ENCODE measurements around the gene ATG10.
"Not testable (repeated sequence)": the region's sequence is repeated elsewhere in the genome, so short reads cannot be mapped to it uniquely, and the experiment has no call there.

ATG10 gene

DNA sequence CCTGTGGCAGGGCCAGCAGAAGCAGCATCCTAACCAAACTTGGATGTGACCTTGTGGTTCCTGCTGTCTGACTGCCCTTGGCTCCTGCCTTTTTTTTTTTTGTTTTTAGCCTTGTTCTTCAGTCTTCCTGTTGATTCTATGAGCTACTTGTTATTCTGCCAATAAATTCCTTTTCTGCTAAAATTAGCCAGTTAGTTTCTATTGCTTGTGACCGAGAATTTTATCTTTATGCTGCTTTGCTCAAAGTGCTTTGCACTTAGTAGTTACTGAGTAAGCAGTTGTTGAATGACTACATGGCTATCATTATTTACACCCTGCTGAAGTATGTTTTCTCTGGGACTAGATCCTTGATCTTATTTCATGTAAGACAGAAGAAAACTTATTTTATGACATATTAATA, 20.8 kb upstream of the ATG10 start:
- H2AFZ ChIP-seq: peak overlapping the region; percentile 58
- H3K4me2 ChIP-seq (ENCODE audit: low read length): no peak overlapping the region
- no peaks in the 10 kb centered on the region for H3K27me3 ChIP-seq (ENCODE audit: control insufficient read depth, insufficient read depth, low read length)
- no peaks in the 10 kb centered on the region for H3K9me3 ChIP-seq (ENCODE audit: control insufficient read depth, low read length)
- no peaks in the 10 kb centered on the region for H3K36me3 ChIP-seq (ENCODE audit: control insufficient read depth, insufficient read depth, low read length)
- H3K4me1 ChIP-seq: no peaks in the 10 kb centered on the region
- H3K4me3 ChIP-seq (ENCODE audit: low read depth, low read length): no peak overlapping the region
- no peaks in the 10 kb centered on the region for H3K79me2 ChIP-seq
- TF ChIP-seq, protein P1, sequence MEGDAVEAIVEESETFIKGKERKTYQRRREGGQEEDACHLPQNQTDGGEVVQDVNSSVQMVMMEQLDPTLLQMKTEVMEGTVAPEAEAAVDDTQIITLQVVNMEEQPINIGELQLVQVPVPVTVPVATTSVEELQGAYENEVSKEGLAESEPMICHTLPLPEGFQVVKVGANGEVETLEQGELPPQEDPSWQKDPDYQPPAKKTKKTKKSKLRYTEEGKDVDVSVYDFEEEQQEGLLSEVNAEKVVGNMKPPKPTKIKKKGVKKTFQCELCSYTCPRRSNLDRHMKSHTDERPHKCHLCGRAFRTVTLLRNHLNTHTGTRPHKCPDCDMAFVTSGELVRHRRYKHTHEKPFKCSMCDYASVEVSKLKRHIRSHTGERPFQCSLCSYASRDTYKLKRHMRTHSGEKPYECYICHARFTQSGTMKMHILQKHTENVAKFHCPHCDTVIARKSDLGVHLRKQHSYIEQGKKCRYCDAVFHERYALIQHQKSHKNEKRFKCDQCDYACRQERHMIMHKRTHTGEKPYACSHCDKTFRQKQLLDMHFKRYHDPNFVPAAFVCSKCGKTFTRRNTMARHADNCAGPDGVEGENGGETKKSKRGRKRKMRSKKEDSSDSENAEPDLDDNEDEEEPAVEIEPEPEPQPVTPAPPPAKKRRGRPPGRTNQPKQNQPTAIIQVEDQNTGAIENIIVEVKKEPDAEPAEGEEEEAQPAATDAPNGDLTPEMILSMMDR (IDR thresholded peaks at IDR 0.05): no peak
- H3K27ac ChIP-seq: no peak overlapping the region
- no peak overlapping the region for H3K9ac ChIP-seq

DNA sequence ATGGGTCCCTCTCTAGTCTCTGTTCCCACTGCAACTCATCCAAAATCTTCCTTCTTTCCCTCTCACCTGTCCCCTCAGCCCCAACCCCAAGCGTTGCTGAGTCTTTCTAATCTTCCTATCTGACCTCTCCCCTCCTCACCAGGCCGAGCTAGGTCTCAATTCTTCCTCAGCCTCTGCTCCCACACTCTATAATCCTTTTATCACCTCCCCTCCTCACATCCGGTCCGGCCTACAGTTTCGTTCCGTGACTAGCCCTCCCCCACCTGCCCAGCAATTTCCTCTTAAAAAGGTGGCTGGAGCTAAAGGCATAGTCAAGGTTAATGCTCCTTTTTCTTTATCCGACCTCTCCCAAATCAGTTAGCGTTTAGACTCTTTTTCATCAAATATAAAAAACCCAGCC, 17.0 kb upstream of the ATG10 start:
- not testable (repeated sequence) for H3K79me2 ChIP-seq; H3K4me2 ChIP-seq (ENCODE audit: low read length); H3K9me3 ChIP-seq (ENCODE audit: control insufficient read depth, low read length); H3K9ac ChIP-seq; H3K27ac ChIP-seq; H3K4me1 ChIP-seq; H3K4me3 ChIP-seq (ENCODE audit: low read depth, low read length); H3K27me3 ChIP-seq (ENCODE audit: control insufficient read depth, insufficient read depth, low read length); H2AFZ ChIP-seq; H3K36me3 ChIP-seq (ENCODE audit: control insufficient read depth, insufficient read depth, low read length)

DNA sequence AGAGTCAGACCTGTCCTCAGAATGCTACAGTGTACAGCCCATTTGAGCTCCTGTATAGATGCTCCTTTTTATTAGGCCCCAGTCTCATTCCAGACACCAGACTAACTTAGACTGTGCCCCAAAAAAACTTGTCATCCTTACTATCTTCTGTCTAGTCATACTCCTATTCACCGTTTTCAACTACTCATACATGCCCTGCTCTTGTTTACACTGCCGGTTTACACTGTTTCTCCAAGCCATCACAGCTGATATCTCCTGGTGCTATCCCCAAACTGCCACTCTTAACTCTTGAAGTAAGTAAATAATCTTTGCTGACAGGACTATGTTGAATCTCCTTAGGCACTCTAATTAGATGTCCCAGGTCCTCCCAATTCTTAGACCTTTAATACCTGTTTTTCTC, 13.7 kb upstream of the ATG10 start:
- not testable (repeated sequence) for H3K9me3 ChIP-seq (ENCODE audit: control insufficient read depth, low read length); H3K36me3 ChIP-seq (ENCODE audit: control insufficient read depth, insufficient read depth, low read length); H3K79me2 ChIP-seq; H3K4me3 ChIP-seq (ENCODE audit: low read depth, low read length); H2AFZ ChIP-seq; H3K27me3 ChIP-seq (ENCODE audit: control insufficient read depth, insufficient read depth, low read length); H3K27ac ChIP-seq; H3K9ac ChIP-seq; H3K4me2 ChIP-seq (ENCODE audit: low read length); H3K4me1 ChIP-seq

DNA sequence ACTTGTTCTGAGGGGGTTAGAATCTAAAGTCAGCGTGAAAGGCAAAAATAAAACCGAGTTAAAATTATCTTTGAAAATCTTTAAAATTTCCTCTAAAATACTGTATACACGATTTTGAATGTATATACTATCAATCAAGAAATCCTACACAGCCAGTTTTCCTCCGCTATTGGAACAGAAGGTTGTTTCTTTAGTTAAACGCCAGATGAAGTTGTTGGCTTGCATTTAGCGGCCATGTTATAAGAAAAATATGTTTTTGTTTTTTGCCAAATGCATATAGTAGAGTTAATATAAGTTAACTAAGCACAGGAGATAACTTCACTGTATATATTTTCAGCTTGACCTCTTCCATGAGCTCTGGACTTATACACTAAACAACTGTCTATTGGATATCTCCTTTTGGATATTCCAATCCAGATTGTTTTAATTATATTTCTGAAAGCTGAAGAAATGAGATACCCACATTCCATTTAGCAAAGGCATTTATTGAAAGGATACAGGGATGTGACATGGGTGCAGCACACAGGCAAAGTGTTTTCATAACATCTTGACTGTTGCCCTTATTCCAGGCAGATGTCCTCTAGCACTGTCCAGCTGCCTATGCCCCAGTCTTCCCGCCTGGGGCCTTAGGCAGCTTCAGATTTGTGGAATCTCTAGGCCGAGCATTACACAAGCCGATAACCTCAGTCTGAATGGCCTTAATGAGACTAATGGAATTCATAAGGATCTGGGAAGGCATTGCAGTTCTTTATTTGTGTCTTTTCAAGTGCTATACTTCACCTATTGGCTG, 10.0 kb upstream of the ATG10 start:
- no peaks in the 10 kb centered on the region for H3K9me3 ChIP-seq (ENCODE audit: control insufficient read depth, low read length)
- H2AFZ ChIP-seq: no peak overlapping the region
- H3K27me3 ChIP-seq (ENCODE audit: control insufficient read depth, insufficient read depth, low read length): no peaks in the 10 kb centered on the region
- no peaks in the 10 kb centered on the region for H3K79me2 ChIP-seq
- no peak overlapping the region for H3K9ac ChIP-seq
- no peak overlapping the region for H3K4me3 ChIP-seq (ENCODE audit: low read depth, low read length)
- H3K4me1 ChIP-seq: no peaks in the 10 kb centered on the region
- TF ChIP-seq, protein P1 (IDR thresholded peaks at IDR 0.05): no peak
- H3K27ac ChIP-seq: no peak overlapping the region
- H3K36me3 ChIP-seq (ENCODE audit: control insufficient read depth, insufficient read depth, low read length): no peaks in the 10 kb centered on the region
- H3K4me2 ChIP-seq (ENCODE audit: low read length): no peak overlapping the region

DNA sequence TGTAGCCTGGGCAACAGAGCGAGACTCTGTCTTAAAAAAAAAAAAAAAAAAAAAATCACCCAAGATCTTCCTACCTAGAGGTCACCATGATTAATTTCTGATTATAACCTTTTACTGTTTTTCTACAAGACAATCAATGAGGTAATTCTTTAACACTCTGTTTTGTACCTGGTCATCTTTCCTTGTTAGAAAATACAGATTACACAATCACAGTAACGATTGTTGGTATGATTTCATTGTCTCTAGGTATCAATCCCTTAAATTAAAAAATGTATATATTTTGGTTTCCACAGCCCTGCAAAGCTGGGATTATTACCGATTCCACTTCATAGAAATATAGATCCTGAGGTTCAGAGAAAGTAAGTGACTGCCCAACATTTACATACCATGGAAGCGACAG, 8.3 kb upstream of the ATG10 start:
- Histone ChIP-seq H3K4me1 (no peaks in the 10 kb centered on the region), H3K9me3 (ENCODE audit: control insufficient read depth, low read length) (no peaks in the 10 kb centered on the region), H3K27me3 (ENCODE audit: control insufficient read depth, insufficient read depth, low read length) (no peaks in the 10 kb centered on the region), H3K4me3 (ENCODE audit: low read depth, low read length) (no peak overlapping the region), H3K27ac (no peak overlapping the region), H3K36me3 (ENCODE audit: control insufficient read depth, insufficient read depth, low read length) (no peaks in the 10 kb centered on the region), H3K9ac (no peak overlapping the region), H2AFZ (no peak overlapping the region), H3K79me2 (no peaks in the 10 kb centered on the region), H3K4me2 (ENCODE audit: low read length) (no peak overlapping the region)
- TF ChIP-seq, protein P1 (IDR thresholded peaks at IDR 0.05): no peak

DNA sequence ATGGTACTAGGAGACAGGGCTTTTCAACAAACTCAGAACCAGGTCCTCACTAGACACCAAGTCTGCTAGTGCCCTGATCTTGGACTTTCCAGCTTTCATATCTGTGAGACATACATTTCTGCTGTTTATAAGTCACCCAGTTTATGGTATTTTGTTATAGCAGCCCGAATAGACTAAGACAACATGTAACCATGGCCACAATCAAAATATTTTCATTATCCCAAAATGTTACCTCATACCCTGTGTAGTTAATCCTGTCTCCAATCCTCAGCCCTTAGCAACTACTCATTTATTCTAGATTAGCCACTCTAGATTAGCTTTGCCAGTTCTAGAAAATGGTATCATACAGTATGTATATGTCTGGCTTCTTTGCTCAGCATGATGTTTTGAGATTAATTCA, 6.3 kb upstream of the ATG10 start:
- Histone ChIP-seq H3K4me2 (ENCODE audit: low read length) (no peak overlapping the region), H2AFZ (no peak overlapping the region), H3K4me3 (ENCODE audit: low read depth, low read length) (no peak overlapping the region), H3K9me3 (ENCODE audit: control insufficient read depth, low read length) (no peaks in the 10 kb centered on the region), H3K27me3 (ENCODE audit: control insufficient read depth, insufficient read depth, low read length) (no peaks in the 10 kb centered on the region), H3K79me2 (no peaks in the 10 kb centered on the region), H3K4me1 (no peaks in the 10 kb centered on the region), H3K36me3 (ENCODE audit: control insufficient read depth, insufficient read depth, low read length) (no peaks in the 10 kb centered on the region), H3K9ac (no peak overlapping the region), H3K27ac (no peak overlapping the region)
- TF ChIP-seq, protein P1 (IDR thresholded peaks at IDR 0.05): no peak
